ENCODE results near the gene LSR. TPM values are rescaled to one million over a fixed set of nuclear protein-coding genes. Genes with fewer than 3 reads are reported as not detected.

LSR gene
- total RNA-seq, 2 donors from 2014 or later: 119 to 202 TPM

- no peaks in the 10 kb centered on the region for H3K4me1 ChIP-seq (replicated peaks)
- TF ChIP-seq CTCF (IDR thresholded peaks at IDR 0.05) (no peak), POLR2A (IDR thresholded peaks at IDR 0.05) (no peak), POLR2AphosphoS5 (IDR thresholded peaks at IDR 0.05) (no peak)
- H3K36me3 ChIP-seq: no peaks in the 10 kb centered on the region
- H3K4me3 ChIP-seq: no peak overlapping the region
- no peak for DNase-seq (ENCODE audit: low spot score)
- H3K27me3 ChIP-seq (replicated peaks; ENCODE audit: insufficient read depth): no peaks in the 10 kb centered on the region
- no peaks in the 10 kb centered on the region for H3K9me3 ChIP-seq
- intact Hi-C loops (cut with DNase I): no loop called here
- H3K27ac ChIP-seq: no peak overlapping the region
- 72% methylated on average over 1 of the region's 1 CpG for WGBS
Observed at GRCh38 chr19:35241417-35241816, 7.4 kb upstream of the LSR start.

- no peak for DNase-seq (ENCODE audit: low spot score)
- Histone ChIP-seq H3K4me1 (replicated peaks) (no peaks in the 10 kb centered on the region), H3K4me3 (no peak overlapping the region), H3K9me3 (no peaks in the 10 kb centered on the region), H3K27me3 (replicated peaks; ENCODE audit: insufficient read depth) (no peaks in the 10 kb centered on the region), H3K27ac (no peak overlapping the region), H3K36me3 (no peaks in the 10 kb centered on the region)
- intact Hi-C loops (cut with DNase I): no loop called here
- TF ChIP-seq POLR2A (IDR thresholded peaks at IDR 0.05) (no peak), POLR2AphosphoS5 (IDR thresholded peaks at IDR 0.05) (no peak), CTCF (IDR thresholded peaks at IDR 0.05) (no peak)
- WGBS: 85% methylated on average over 4 of the region's 4 CpGs
Observed at GRCh38 chr19:35246466-35247092, 2.2 kb upstream of the LSR start.

- DNase-seq (ENCODE audit: low spot score): peak; percentile 88
- intact Hi-C loops (cut with DNase I): no loop called here
- no peaks in the 10 kb centered on the region for H3K27me3 ChIP-seq (replicated peaks; ENCODE audit: insufficient read depth)
- TF ChIP-seq POLR2A (IDR thresholded peaks at IDR 0.05) (peak; percentile 15), POLR2AphosphoS5 (IDR thresholded peaks at IDR 0.05) (peak; percentile 82), CTCF (IDR thresholded peaks at IDR 0.05) (peak in 3 of 4 experiments; percentile 48 to 84 (median 68))
- no peaks in the 10 kb centered on the region for H3K9me3 ChIP-seq
- 1% methylated on average over 37 of the region's 42 CpGs for WGBS
- H3K36me3 ChIP-seq: no peaks in the 10 kb centered on the region
- peak overlapping the region; percentile 86 to 93 for H3K27ac ChIP-seq
- no peaks in the 10 kb centered on the region for H3K4me1 ChIP-seq (replicated peaks)
- peak overlapping the region; percentile 64 to 72 for H3K4me3 ChIP-seq
Observed at GRCh38 chr19:35247526-35248309, 1.1 kb upstream of the LSR start.

- H3K4me3 ChIP-seq: peak overlapping the region; percentile 64 to 72
- no peaks in the 10 kb centered on the region for H3K9me3 ChIP-seq
- H3K27me3 ChIP-seq (replicated peaks; ENCODE audit: insufficient read depth): no peaks in the 10 kb centered on the region
- TF ChIP-seq POLR2A (IDR thresholded peaks at IDR 0.05): no peak
- no peak for TF ChIP-seq POLR2AphosphoS5 (IDR thresholded peaks at IDR 0.05)
- no peak for TF ChIP-seq CTCF (IDR thresholded peaks at IDR 0.05)
- 5% methylated on average over 38 of the region's 39 CpGs for WGBS
- peak overlapping the region; percentile 86 to 93 for H3K27ac ChIP-seq
- no peaks in the 10 kb centered on the region for H3K4me1 ChIP-seq (replicated peaks)
- no peaks in the 10 kb centered on the region for H3K36me3 ChIP-seq
- DNase-seq (ENCODE audit: low spot score): peak; percentile 26
- intact Hi-C loops (cut with DNase I): no loop called here
Observed at GRCh38 chr19:35249146-35249847, 495 bp downstream of the LSR start.

Measured in prostate gland (tissue), 2 donors.